Measurements from ENCODE around the gene ALK.

ALK gene

GRCh38 chr2:29195796-29196195 lies 725.6 kb downstream of the ALK start:
- H3K4me1 ChIP-seq (ENCODE audit: control insufficient read depth, insufficient read depth, low read length): no peaks in the 10 kb centered on the region
- no peak overlapping the region for H3K27ac ChIP-seq (ENCODE audit: low read depth, low read length)
- H3K9ac ChIP-seq (ENCODE audit: low read depth, low read length): no peak overlapping the region
- H3K9me3 ChIP-seq (ENCODE audit: control insufficient read depth, insufficient read depth, low read length): no peaks in the 10 kb centered on the region
- no peaks in the 10 kb centered on the region for H3K36me3 ChIP-seq (ENCODE audit: control insufficient read depth, insufficient read depth, low read length)
- H3K27me3 ChIP-seq (ENCODE audit: control insufficient read depth, insufficient read depth, low read length): no peaks in the 10 kb centered on the region
- H3K4me3 ChIP-seq (ENCODE audit: low read depth, low read length): no peak overlapping the region

GRCh38 chr2:29193681-29194080 lies 727.7 kb downstream of the ALK start:
- Histone ChIP-seq H3K9me3 (ENCODE audit: control insufficient read depth, insufficient read depth, low read length) (no peaks in the 10 kb centered on the region), H3K4me1 (ENCODE audit: control insufficient read depth, insufficient read depth, low read length) (no peaks in the 10 kb centered on the region), H3K27me3 (ENCODE audit: control insufficient read depth, insufficient read depth, low read length) (no peaks in the 10 kb centered on the region), H3K36me3 (ENCODE audit: control insufficient read depth, insufficient read depth, low read length) (no peaks in the 10 kb centered on the region), H3K4me3 (ENCODE audit: low read depth, low read length) (no peak overlapping the region), H3K27ac (ENCODE audit: low read depth, low read length) (no peak overlapping the region), H3K9ac (ENCODE audit: low read depth, low read length) (no peak overlapping the region)

GRCh38 chr2:29193111-29193510 lies 728.3 kb downstream of the ALK start:
- H3K9me3 ChIP-seq (ENCODE audit: control insufficient read depth, insufficient read depth, low read length): no peaks in the 10 kb centered on the region
- H3K9ac ChIP-seq (ENCODE audit: low read depth, low read length): no peak overlapping the region
- H3K4me1 ChIP-seq (ENCODE audit: control insufficient read depth, insufficient read depth, low read length): no peaks in the 10 kb centered on the region
- no peak overlapping the region for H3K27ac ChIP-seq (ENCODE audit: low read depth, low read length)
- no peaks in the 10 kb centered on the region for H3K36me3 ChIP-seq (ENCODE audit: control insufficient read depth, insufficient read depth, low read length)
- H3K4me3 ChIP-seq (ENCODE audit: low read depth, low read length): no peak overlapping the region
- H3K27me3 ChIP-seq (ENCODE audit: control insufficient read depth, insufficient read depth, low read length): no peaks in the 10 kb centered on the region

GRCh38 chr2:29192526-29192925 lies 728.9 kb downstream of the ALK start:
- H3K4me1 ChIP-seq (ENCODE audit: control insufficient read depth, insufficient read depth, low read length): no peaks in the 10 kb centered on the region
- no peak overlapping the region for H3K27ac ChIP-seq (ENCODE audit: low read depth, low read length)
- H3K9ac ChIP-seq (ENCODE audit: low read depth, low read length): no peak overlapping the region
- no peaks in the 10 kb centered on the region for H3K9me3 ChIP-seq (ENCODE audit: control insufficient read depth, insufficient read depth, low read length)
- no peak overlapping the region for H3K4me3 ChIP-seq (ENCODE audit: low read depth, low read length)
- no peaks in the 10 kb centered on the region for H3K36me3 ChIP-seq (ENCODE audit: control insufficient read depth, insufficient read depth, low read length)
- H3K27me3 ChIP-seq (ENCODE audit: control insufficient read depth, insufficient read depth, low read length): no peaks in the 10 kb centered on the region

GRCh38 chr2:29191817-29192216 lies 729.6 kb downstream of the ALK start:
- no peak overlapping the region for H3K9ac ChIP-seq (ENCODE audit: low read depth, low read length)
- no peak overlapping the region for H3K4me3 ChIP-seq (ENCODE audit: low read depth, low read length)
- no peaks in the 10 kb centered on the region for H3K27me3 ChIP-seq (ENCODE audit: control insufficient read depth, insufficient read depth, low read length)
- H3K27ac ChIP-seq (ENCODE audit: low read depth, low read length): no peak overlapping the region
- H3K4me1 ChIP-seq (ENCODE audit: control insufficient read depth, insufficient read depth, low read length): no peaks in the 10 kb centered on the region
- no peaks in the 10 kb centered on the region for H3K36me3 ChIP-seq (ENCODE audit: control insufficient read depth, insufficient read depth, low read length)
- no peaks in the 10 kb centered on the region for H3K9me3 ChIP-seq (ENCODE audit: control insufficient read depth, insufficient read depth, low read length)

- Histone ChIP-seq H3K36me3 (ENCODE audit: control insufficient read depth, insufficient read depth, low read length) (no peaks in the 10 kb centered on the region), H3K9ac (ENCODE audit: low read depth, low read length) (no peak overlapping the region), H3K4me3 (ENCODE audit: low read depth, low read length) (no peak overlapping the region), H3K9me3 (ENCODE audit: control insufficient read depth, insufficient read depth, low read length) (no peaks in the 10 kb centered on the region), H3K27ac (ENCODE audit: low read depth, low read length) (no peak overlapping the region), H3K4me1 (ENCODE audit: control insufficient read depth, insufficient read depth, low read length) (no peaks in the 10 kb centered on the region), H3K27me3 (ENCODE audit: control insufficient read depth, insufficient read depth, low read length) (no peaks in the 10 kb centered on the region)
Measured at GRCh38 chr2:29189052-29189451, 732.3 kb downstream of the ALK start.

GRCh38 chr2:29187926-29188325 lies 733.5 kb downstream of the ALK start:
- Histone ChIP-seq H3K9ac (ENCODE audit: low read depth, low read length) (no peak overlapping the region), H3K9me3 (ENCODE audit: control insufficient read depth, insufficient read depth, low read length) (no peaks in the 10 kb centered on the region), H3K36me3 (ENCODE audit: control insufficient read depth, insufficient read depth, low read length) (no peaks in the 10 kb centered on the region), H3K27me3 (ENCODE audit: control insufficient read depth, insufficient read depth, low read length) (no peaks in the 10 kb centered on the region), H3K4me1 (ENCODE audit: control insufficient read depth, insufficient read depth, low read length) (no peaks in the 10 kb centered on the region), H3K4me3 (ENCODE audit: low read depth, low read length) (no peak overlapping the region), H3K27ac (ENCODE audit: low read depth, low read length) (no peak overlapping the region)

- no peak overlapping the region for H3K9ac ChIP-seq (ENCODE audit: low read depth, low read length)
- no peaks in the 10 kb centered on the region for H3K36me3 ChIP-seq (ENCODE audit: control insufficient read depth, insufficient read depth, low read length)
- no peak overlapping the region for H3K4me3 ChIP-seq (ENCODE audit: low read depth, low read length)
- no peaks in the 10 kb centered on the region for H3K27me3 ChIP-seq (ENCODE audit: control insufficient read depth, insufficient read depth, low read length)
- H3K27ac ChIP-seq (ENCODE audit: low read depth, low read length): no peak overlapping the region
- no peaks in the 10 kb centered on the region for H3K9me3 ChIP-seq (ENCODE audit: control insufficient read depth, insufficient read depth, low read length)
- H3K4me1 ChIP-seq (ENCODE audit: control insufficient read depth, insufficient read depth, low read length): no peaks in the 10 kb centered on the region
Measured at GRCh38 chr2:29186817-29187216, 734.6 kb downstream of the ALK start.

GRCh38 chr2:29184531-29184930 lies 736.9 kb downstream of the ALK start:
- Histone ChIP-seq H3K27ac (ENCODE audit: low read depth, low read length) (no peak overlapping the region), H3K9me3 (ENCODE audit: control insufficient read depth, insufficient read depth, low read length) (no peaks in the 10 kb centered on the region), H3K27me3 (ENCODE audit: control insufficient read depth, insufficient read depth, low read length) (no peaks in the 10 kb centered on the region), H3K4me3 (ENCODE audit: low read depth, low read length) (no peak overlapping the region), H3K36me3 (ENCODE audit: control insufficient read depth, insufficient read depth, low read length) (no peaks in the 10 kb centered on the region), H3K9ac (ENCODE audit: low read depth, low read length) (no peak overlapping the region), H3K4me1 (ENCODE audit: control insufficient read depth, insufficient read depth, low read length) (no peaks in the 10 kb centered on the region)

GRCh38 chr2:29182920-29183319 lies 738.5 kb downstream of the ALK start:
- Histone ChIP-seq H3K27me3 (ENCODE audit: control insufficient read depth, insufficient read depth, low read length) (no peaks in the 10 kb centered on the region), H3K9me3 (ENCODE audit: control insufficient read depth, insufficient read depth, low read length) (no peaks in the 10 kb centered on the region), H3K9ac (ENCODE audit: low read depth, low read length) (no peak overlapping the region), H3K4me1 (ENCODE audit: control insufficient read depth, insufficient read depth, low read length) (no peaks in the 10 kb centered on the region), H3K4me3 (ENCODE audit: low read depth, low read length) (no peak overlapping the region), H3K27ac (ENCODE audit: low read depth, low read length) (no peak overlapping the region), H3K36me3 (ENCODE audit: control insufficient read depth, insufficient read depth, low read length) (no peaks in the 10 kb centered on the region)

GRCh38 chr2:29182334-29182733 lies 739.1 kb downstream of the ALK start:
- Histone ChIP-seq H3K4me1 (ENCODE audit: control insufficient read depth, insufficient read depth, low read length) (no peaks in the 10 kb centered on the region), H3K27me3 (ENCODE audit: control insufficient read depth, insufficient read depth, low read length) (no peaks in the 10 kb centered on the region), H3K27ac (ENCODE audit: low read depth, low read length) (no peak overlapping the region), H3K9ac (ENCODE audit: low read depth, low read length) (no peak overlapping the region), H3K4me3 (ENCODE audit: low read depth, low read length) (no peak overlapping the region), H3K36me3 (ENCODE audit: control insufficient read depth, insufficient read depth, low read length) (no peaks in the 10 kb centered on the region), H3K9me3 (ENCODE audit: control insufficient read depth, insufficient read depth, low read length) (no peaks in the 10 kb centered on the region)

GRCh38 chr2:29175338-29175737 lies 746.0 kb downstream of the ALK start:
- peaks cover 23% of the 10 kb centered on the region for H3K27me3 ChIP-seq (ENCODE audit: control insufficient read depth, insufficient read depth, low read length)
- H3K9ac ChIP-seq (ENCODE audit: low read depth, low read length): no peak overlapping the region
- H3K9me3 ChIP-seq (ENCODE audit: control insufficient read depth, insufficient read depth, low read length): no peaks in the 10 kb centered on the region
- H3K36me3 ChIP-seq (ENCODE audit: control insufficient read depth, insufficient read depth, low read length): no peaks in the 10 kb centered on the region
- H3K4me3 ChIP-seq (ENCODE audit: low read depth, low read length): no peak overlapping the region
- no peak overlapping the region for H3K27ac ChIP-seq (ENCODE audit: low read depth, low read length)
- H3K4me1 ChIP-seq (ENCODE audit: control insufficient read depth, insufficient read depth, low read length): no peaks in the 10 kb centered on the region

Measured in HUES48 (cell line).